Activated CD8-positive, alpha-beta memory T cell treated with anti-CD3 and anti-CD28 coated beads, Interleukin-2, amount 50 U/mL, for 24 hours (primary cell): Measurements from ENCODE around the gene CHST8.

Experiments used
- DNase-seq: peaks from one replicate; pipeline ENCODE4 v3.0.0-alpha.2; 2020; ENCODE audit errors: extremely low read depth

Gene CHST8

GRCh38 chr19:33763633-33764371, 142.0 kb downstream of the CHST8 start:
- DNase-seq, result no peak

GRCh38 chr19:33766623-33767022, 144.9 kb downstream of the CHST8 start:
- no peak for DNase-seq

GRCh38 chr19:33767898-33768413, 146.2 kb downstream of the CHST8 start:
- no peak for DNase-seq

- DNase-seq, result no peak
Measured at GRCh38 chr19:33769208-33769607, 147.5 kb downstream of the CHST8 start.

- no peak for DNase-seq
Measured at GRCh38 chr19:33770107-33770506, 148.4 kb downstream of the CHST8 start.

- peak; percentile 20 for DNase-seq
Measured at GRCh38 chr19:33771384-33772101, 149.8 kb downstream of the CHST8 start.

- DNase-seq, result no peak
Measured at GRCh38 chr19:33772102-33772857, 150.5 kb downstream of the CHST8 start.

GRCh38 chr19:33772858-33773180, 151.1 kb downstream of the CHST8 start:
- DNase-seq, result no peak

GRCh38 chr19:33773704-33774624, 152.2 kb downstream of the CHST8 start:
- no peak for DNase-seq

GRCh38 chr19:33774751-33775150, 153.0 kb downstream of the CHST8 start:
- no peak for DNase-seq

GRCh38 chr19:33775731-33776487, 154.2 kb downstream of the CHST8 start:
- no peak for DNase-seq

GRCh38 chr19:33777351-33777750, 155.6 kb downstream of the CHST8 start:
- DNase-seq, result no peak

- DNase-seq, result no peak
Measured at GRCh38 chr19:33777753-33778088, 156.0 kb downstream of the CHST8 start.

GRCh38 chr19:33778089-33778791, 156.5 kb downstream of the CHST8 start:
- DNase-seq, result peak; percentile 54

- DNase-seq, result no peak
Measured at GRCh38 chr19:33779849-33780248, 158.1 kb downstream of the CHST8 start.

GRCh38 chr19:33780251-33780650, 158.5 kb downstream of the CHST8 start:
- no peak for DNase-seq

- DNase-seq, result no peak
Measured at GRCh38 chr19:33780746-33781145, 159.0 kb downstream of the CHST8 start.

- DNase-seq, result no peak
Measured at GRCh38 chr19:33781415-33781935, 159.7 kb downstream of the CHST8 start.

- DNase-seq, result no peak
Measured at GRCh38 chr19:33781996-33782395, 160.2 kb downstream of the CHST8 start.

- DNase-seq, result no peak
Measured at GRCh38 chr19:33784432-33784831, 162.7 kb downstream of the CHST8 start.
